Stimulated activated CD4-positive, alpha-beta T cell treated with anti-CD3 and anti-CD28 coated beads, Interleukin-4, amount 100 ng/mL, for 1 hour (primary cell): Measurements from ENCODE around the gene TSPAN9.

Experiments used
- DNase-seq: peaks from one replicate; pipeline ENCODE4 v3.0.0-alpha.2; 2020

Gene TSPAN9

GRCh38 chr12:3171195-3171591 is 94.0 kb downstream of the TSPAN9 start:
- no peak for DNase-seq

- DNase-seq, result no peak
Observed at GRCh38 chr12:3172124-3173007, 95.2 kb downstream of the TSPAN9 start.

- no peak for DNase-seq
Observed at GRCh38 chr12:3173008-3173553, 95.9 kb downstream of the TSPAN9 start.

- no peak for DNase-seq
Observed at GRCh38 chr12:3173912-3174311, 96.7 kb downstream of the TSPAN9 start.

GRCh38 chr12:3175238-3175637 is 98.1 kb downstream of the TSPAN9 start:
- no peak for DNase-seq

- DNase-seq, result no peak
Observed at GRCh38 chr12:3176754-3177153, 99.6 kb downstream of the TSPAN9 start.

- no peak for DNase-seq
Observed at GRCh38 chr12:3177778-3178425, 100.7 kb downstream of the TSPAN9 start.

- DNase-seq, result no peak
Observed at GRCh38 chr12:3178671-3179313, 101.6 kb downstream of the TSPAN9 start.

- DNase-seq, result no peak
Observed at GRCh38 chr12:3179731-3180130, 102.6 kb downstream of the TSPAN9 start.

- no peak for DNase-seq
Observed at GRCh38 chr12:3182426-3182825, 105.2 kb downstream of the TSPAN9 start.

GRCh38 chr12:3184485-3184884 is 107.3 kb downstream of the TSPAN9 start:
- no peak for DNase-seq

GRCh38 chr12:3185260-3185870 is 108.2 kb downstream of the TSPAN9 start:
- DNase-seq, result no peak

GRCh38 chr12:3186546-3187215 is 109.5 kb downstream of the TSPAN9 start:
- DNase-seq, result no peak

GRCh38 chr12:3187846-3188770 is 110.9 kb downstream of the TSPAN9 start:
- DNase-seq, result no peak

GRCh38 chr12:3189282-3189681 is 112.1 kb downstream of the TSPAN9 start:
- DNase-seq, result no peak

GRCh38 chr12:3190101-3190500 is 112.9 kb downstream of the TSPAN9 start:
- DNase-seq, result no peak

GRCh38 chr12:3191450-3191849 is 114.3 kb downstream of the TSPAN9 start:
- no peak for DNase-seq

- no peak for DNase-seq
Observed at GRCh38 chr12:3192221-3192620, 115.0 kb downstream of the TSPAN9 start.

GRCh38 chr12:3193131-3193530 is 116.0 kb downstream of the TSPAN9 start:
- DNase-seq, result no peak

- no peak for DNase-seq
Observed at GRCh38 chr12:3193755-3194154, 116.6 kb downstream of the TSPAN9 start.

GRCh38 chr12:3195337-3195736 is 118.2 kb downstream of the TSPAN9 start:
- no peak for DNase-seq
